ENCODE measurements around the gene TSGA10IP.

Gene TSGA10IP

DNA sequence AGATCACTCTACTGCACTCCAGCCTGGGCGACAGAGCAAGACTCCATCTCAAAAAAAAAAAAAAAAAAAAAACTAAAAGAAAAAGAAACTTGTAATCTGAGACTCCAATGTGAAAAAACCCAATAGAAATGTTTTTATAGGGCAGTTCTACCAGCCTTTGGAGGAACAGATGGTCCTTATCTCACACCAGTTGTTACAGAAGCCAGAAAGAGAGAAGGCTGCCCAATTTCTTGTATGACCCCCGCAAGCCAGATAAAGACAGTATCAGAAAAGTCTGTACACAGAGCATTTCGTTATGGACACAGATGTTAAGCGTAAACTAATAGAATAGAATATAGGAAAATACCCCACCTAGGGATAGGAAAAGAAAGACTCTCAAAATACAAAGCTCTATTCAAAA, 11.3 kb upstream of the TSGA10IP start:
- no peak overlapping the region for H3K56ac ChIP-seq (ENCODE audit: low read length)
- DNase-seq: no peak
- H4K5ac ChIP-seq (ENCODE audit: low read length): no peak overlapping the region
- no peak overlapping the region for H2BK15ac ChIP-seq (replicated peaks; ENCODE audit: low read depth)
- no peaks in the 10 kb centered on the region for H3K79me2 ChIP-seq (ENCODE audit: control insufficient read depth, insufficient read depth, low read length)
- H3K27me3 ChIP-seq (ENCODE audit: insufficient read depth, low read length, poor library complexity): no peaks in the 10 kb centered on the region
- no peaks in the 10 kb centered on the region for H3K79me1 ChIP-seq (ENCODE audit: low read length)
- no peak overlapping the region for H3K27ac ChIP-seq (ENCODE audit: low read depth, low read length)
- WGBS (ENCODE audit: extremely low coverage, insufficient coverage, low lambda C conversion rate): no CpG with 5 or more reads among the region's 4 CpGs
- no peak overlapping the region for H3K9ac ChIP-seq (ENCODE audit: low read length)
- no peaks in the 10 kb centered on the region for H3K36me3 ChIP-seq (ENCODE audit: control insufficient read depth, insufficient read depth, low read length)
- no peak overlapping the region for H3K4me2 ChIP-seq (ENCODE audit: low read length)
- H2BK120ac ChIP-seq (ENCODE audit: low read depth, low read length): no peak overlapping the region
- H3K23ac ChIP-seq (ENCODE audit: low read length): no peak overlapping the region
- H3K4me1 ChIP-seq (ENCODE audit: control insufficient read depth, low read depth, low read length): no peaks in the 10 kb centered on the region
- no peak overlapping the region for H3K4me3 ChIP-seq (ENCODE audit: low read length)
- no peak overlapping the region for H3K18ac ChIP-seq (ENCODE audit: low read length)
- H2AK5ac ChIP-seq (ENCODE audit: low read length): no peak overlapping the region
- H2BK5ac ChIP-seq (ENCODE audit: low read length): no peak overlapping the region
- no peak overlapping the region for H3K4ac ChIP-seq (ENCODE audit: low read depth, low read length)
- H4K8ac ChIP-seq (ENCODE audit: low read depth, low read length): no peak overlapping the region

DNA sequence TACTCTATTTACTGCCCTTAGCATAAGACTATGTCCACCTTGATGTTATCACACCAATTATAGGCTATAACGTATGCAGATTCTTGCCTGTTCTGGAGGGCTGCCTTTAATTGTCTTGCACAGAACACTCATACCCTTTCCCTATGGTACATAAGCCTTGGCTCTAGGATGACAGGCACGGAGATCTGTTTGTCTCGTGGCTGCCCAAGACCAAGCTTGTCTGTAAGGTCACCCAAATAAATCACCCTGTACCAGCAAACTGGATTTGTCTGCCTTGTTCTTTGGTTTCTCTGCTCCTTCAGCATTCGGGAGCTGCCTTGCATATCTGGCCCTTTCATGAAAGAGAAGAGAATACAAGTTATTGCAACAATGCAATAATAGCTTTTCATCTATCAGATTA, 7.5 kb upstream of the TSGA10IP start:
- Histone ChIP-seq H3K79me1 (ENCODE audit: low read length) (no peaks in the 10 kb centered on the region), H3K4me3 (ENCODE audit: low read length) (no peak overlapping the region), H4K8ac (ENCODE audit: low read depth, low read length) (no peak overlapping the region), H3K18ac (ENCODE audit: low read length) (no peak overlapping the region), H3K27me3 (ENCODE audit: insufficient read depth, low read length, poor library complexity) (no peaks in the 10 kb centered on the region), H4K5ac (ENCODE audit: low read length) (no peak overlapping the region), H3K4me1 (ENCODE audit: control insufficient read depth, low read depth, low read length) (no peaks in the 10 kb centered on the region), H2AK5ac (ENCODE audit: low read length) (no peak overlapping the region), H3K23ac (ENCODE audit: low read length) (no peak overlapping the region), H3K79me2 (ENCODE audit: control insufficient read depth, insufficient read depth, low read length) (no peaks in the 10 kb centered on the region), H3K4ac (ENCODE audit: low read depth, low read length) (no peak overlapping the region), H2BK5ac (ENCODE audit: low read length) (no peak overlapping the region), H3K56ac (ENCODE audit: low read length) (no peak overlapping the region), H3K36me3 (ENCODE audit: control insufficient read depth, insufficient read depth, low read length) (no peaks in the 10 kb centered on the region), H3K4me2 (ENCODE audit: low read length) (no peak overlapping the region), H3K9ac (ENCODE audit: low read length) (no peak overlapping the region), H2BK15ac (replicated peaks; ENCODE audit: low read depth) (no peak overlapping the region), H3K27ac (ENCODE audit: low read depth, low read length) (no peak overlapping the region), H2BK120ac (ENCODE audit: low read depth, low read length) (no peak overlapping the region)
- no peak for DNase-seq
- no CpG with 5 or more reads among the region's 4 CpGs for WGBS (ENCODE audit: extremely low coverage, insufficient coverage, low lambda C conversion rate)

DNA sequence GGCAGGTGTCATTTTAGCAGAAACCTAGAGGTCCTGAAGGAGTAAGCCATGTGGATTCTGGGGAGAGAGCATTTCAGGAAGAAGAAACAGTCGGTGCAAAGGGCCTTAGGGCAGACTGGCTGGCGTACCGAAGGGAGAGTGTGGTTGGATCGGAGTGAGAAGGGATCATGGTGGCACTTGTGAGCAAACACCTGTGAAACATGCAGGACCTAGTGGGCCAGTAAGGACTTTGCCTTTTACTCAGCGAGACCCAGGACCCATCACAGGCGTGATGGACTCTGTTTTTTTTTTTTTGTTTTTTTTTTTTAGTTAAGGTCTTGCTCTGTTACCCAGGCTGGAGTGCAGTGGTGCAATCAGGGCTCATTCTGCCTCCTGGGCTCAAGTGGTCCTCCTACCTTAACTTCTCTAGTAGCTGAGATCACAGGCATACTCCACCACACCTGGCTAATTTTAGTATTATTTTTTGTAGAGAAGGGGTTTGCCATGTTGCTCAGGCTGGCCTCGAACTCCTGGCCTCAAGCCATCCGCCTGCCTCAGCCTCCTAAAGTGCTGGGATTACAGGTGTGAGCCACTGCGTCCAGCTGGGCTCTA, 3.5 kb upstream of the TSGA10IP start:
- Histone ChIP-seq H4K8ac (ENCODE audit: low read depth, low read length) (no peak overlapping the region), H3K36me3 (ENCODE audit: control insufficient read depth, insufficient read depth, low read length) (no peaks in the 10 kb centered on the region), H3K4me1 (ENCODE audit: control insufficient read depth, low read depth, low read length) (peaks cover 3% of the 10 kb centered on the region), H3K9ac (ENCODE audit: low read length) (no peak overlapping the region), H3K27ac (ENCODE audit: low read depth, low read length) (no peak overlapping the region), H2BK5ac (ENCODE audit: low read length) (no peak overlapping the region), H3K79me1 (ENCODE audit: low read length) (no peaks in the 10 kb centered on the region), H3K23ac (ENCODE audit: low read length) (no peak overlapping the region), H3K4me2 (ENCODE audit: low read length) (no peak overlapping the region), H3K79me2 (ENCODE audit: control insufficient read depth, insufficient read depth, low read length) (no peaks in the 10 kb centered on the region), H4K5ac (ENCODE audit: low read length) (no peak overlapping the region), H2BK15ac (replicated peaks; ENCODE audit: low read depth) (no peak overlapping the region), H3K27me3 (ENCODE audit: insufficient read depth, low read length, poor library complexity) (no peaks in the 10 kb centered on the region), H2AK5ac (ENCODE audit: low read length) (no peak overlapping the region), H3K56ac (ENCODE audit: low read length) (no peak overlapping the region), H3K4ac (ENCODE audit: low read depth, low read length) (no peak overlapping the region), H2BK120ac (ENCODE audit: low read depth, low read length) (no peak overlapping the region), H3K18ac (ENCODE audit: low read length) (no peak overlapping the region), H3K4me3 (ENCODE audit: low read length) (no peak overlapping the region)
- WGBS (ENCODE audit: extremely low coverage, insufficient coverage, low lambda C conversion rate): no CpG with 5 or more reads among the region's 9 CpGs
- no peak for DNase-seq

DNA sequence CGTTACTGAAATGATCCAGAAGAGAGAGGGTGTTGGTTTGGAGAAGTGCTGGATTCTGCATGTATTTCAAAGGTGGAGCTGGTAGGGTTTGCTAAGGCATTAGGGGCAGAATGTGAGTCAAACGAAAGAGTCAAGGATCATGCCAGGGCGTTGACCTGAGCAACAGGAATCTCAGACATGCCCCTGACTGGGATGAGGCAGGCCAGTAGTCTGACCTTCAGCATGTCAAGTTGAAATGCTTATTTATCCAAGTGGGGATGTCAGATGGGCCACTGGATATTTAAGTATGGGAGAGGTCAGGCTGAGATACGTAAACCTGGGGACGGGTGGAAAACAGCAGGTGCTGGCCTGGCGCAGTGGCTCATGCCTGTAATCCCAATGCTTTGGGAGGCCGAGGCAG, 2.7 kb upstream of the TSGA10IP start:
- Histone ChIP-seq H3K4me3 (ENCODE audit: low read length) (no peak overlapping the region), H3K4ac (ENCODE audit: low read depth, low read length) (no peak overlapping the region), H3K27ac (ENCODE audit: low read depth, low read length) (no peak overlapping the region), H3K18ac (ENCODE audit: low read length) (no peak overlapping the region), H3K23ac (ENCODE audit: low read length) (no peak overlapping the region), H3K79me1 (ENCODE audit: low read length) (no peaks in the 10 kb centered on the region), H2BK5ac (ENCODE audit: low read length) (no peak overlapping the region), H3K56ac (ENCODE audit: low read length) (no peak overlapping the region), H3K27me3 (ENCODE audit: insufficient read depth, low read length, poor library complexity) (no peaks in the 10 kb centered on the region), H2BK15ac (replicated peaks; ENCODE audit: low read depth) (no peak overlapping the region), H2BK120ac (ENCODE audit: low read depth, low read length) (no peak overlapping the region), H2AK5ac (ENCODE audit: low read length) (no peak overlapping the region), H3K9ac (ENCODE audit: low read length) (no peak overlapping the region), H3K79me2 (ENCODE audit: control insufficient read depth, insufficient read depth, low read length) (no peaks in the 10 kb centered on the region), H4K8ac (ENCODE audit: low read depth, low read length) (no peak overlapping the region), H3K4me1 (ENCODE audit: control insufficient read depth, low read depth, low read length) (peaks cover 3% of the 10 kb centered on the region), H4K5ac (ENCODE audit: low read length) (no peak overlapping the region), H3K36me3 (ENCODE audit: control insufficient read depth, insufficient read depth, low read length) (no peaks in the 10 kb centered on the region), H3K4me2 (ENCODE audit: low read length) (no peak overlapping the region)
- WGBS (ENCODE audit: extremely low coverage, insufficient coverage, low lambda C conversion rate): no CpG with 5 or more reads among the region's 7 CpGs
- DNase-seq: no peak

DNA sequence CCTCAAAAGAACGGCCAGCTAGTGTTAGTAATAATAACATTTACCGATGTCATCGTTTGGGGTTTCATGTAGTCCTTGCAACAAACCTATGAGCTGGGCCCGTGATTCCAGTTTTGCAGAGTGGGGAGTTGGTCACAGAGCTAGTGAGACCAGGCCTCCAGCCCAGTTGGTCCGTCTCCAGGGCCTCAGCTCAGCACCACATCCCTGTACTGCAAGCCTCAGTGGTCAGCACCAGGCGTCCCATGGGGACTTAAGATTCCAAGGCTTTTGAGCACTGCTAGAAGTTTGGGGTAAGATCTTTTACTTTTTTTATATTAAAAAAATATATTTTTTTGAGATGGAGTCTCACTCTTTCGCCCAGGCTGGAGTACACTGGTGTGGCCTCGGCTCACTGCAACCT, 1.1 kb upstream of the TSGA10IP start:
- Histone ChIP-seq H3K79me2 (ENCODE audit: control insufficient read depth, insufficient read depth, low read length) (no peaks in the 10 kb centered on the region), H2BK120ac (ENCODE audit: low read depth, low read length) (no peak overlapping the region), H3K79me1 (ENCODE audit: low read length) (no peaks in the 10 kb centered on the region), H2AK5ac (ENCODE audit: low read length) (no peak overlapping the region), H3K4me2 (ENCODE audit: low read length) (no peak overlapping the region), H3K4me1 (ENCODE audit: control insufficient read depth, low read depth, low read length) (peaks cover 3% of the 10 kb centered on the region), H2BK15ac (replicated peaks; ENCODE audit: low read depth) (no peak overlapping the region), H3K36me3 (ENCODE audit: control insufficient read depth, insufficient read depth, low read length) (no peaks in the 10 kb centered on the region), H3K27me3 (ENCODE audit: insufficient read depth, low read length, poor library complexity) (no peaks in the 10 kb centered on the region), H3K4ac (ENCODE audit: low read depth, low read length) (no peak overlapping the region), H4K8ac (ENCODE audit: low read depth, low read length) (no peak overlapping the region), H3K27ac (ENCODE audit: low read depth, low read length) (no peak overlapping the region), H2BK5ac (ENCODE audit: low read length) (no peak overlapping the region), H3K23ac (ENCODE audit: low read length) (no peak overlapping the region), H4K5ac (ENCODE audit: low read length) (no peak overlapping the region), H3K18ac (ENCODE audit: low read length) (no peak overlapping the region), H3K56ac (ENCODE audit: low read length) (no peak overlapping the region), H3K4me3 (ENCODE audit: low read length) (no peak overlapping the region), H3K9ac (ENCODE audit: low read length) (no peak overlapping the region)
- no peak for DNase-seq
- WGBS (ENCODE audit: extremely low coverage, insufficient coverage, low lambda C conversion rate): no CpG with 5 or more reads among the region's 8 CpGs

DNA sequence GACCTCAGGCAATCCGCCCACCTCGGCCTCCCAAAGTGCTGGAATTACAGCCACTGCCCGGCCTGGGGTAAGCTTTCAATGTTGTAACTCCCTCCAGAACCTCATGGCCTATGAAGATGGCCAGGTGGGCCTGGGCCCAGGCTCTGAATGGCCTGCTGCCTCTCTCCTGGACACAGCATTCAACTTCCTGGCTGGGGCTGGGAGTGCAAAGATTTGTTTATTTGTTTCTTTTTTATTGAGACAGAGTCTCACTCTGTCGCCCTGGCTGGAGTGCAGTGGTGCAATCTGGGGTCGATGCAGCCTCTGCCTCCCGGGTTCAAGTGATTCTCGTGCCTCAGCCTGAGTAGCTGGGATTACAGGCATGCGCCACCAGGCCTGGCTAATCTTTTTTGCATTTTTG, 513 bp upstream of the TSGA10IP start:
- no peak overlapping the region for H3K4me3 ChIP-seq (ENCODE audit: low read length)

More for the DNA sequence above, 513 bp upstream of the TSGA10IP start:
- H3K36me3 ChIP-seq (ENCODE audit: control insufficient read depth, insufficient read depth, low read length): no peaks in the 10 kb centered on the region
- WGBS (ENCODE audit: extremely low coverage, insufficient coverage, low lambda C conversion rate): no CpG with 5 or more reads among the region's 8 CpGs
- H3K27ac ChIP-seq (ENCODE audit: low read depth, low read length): no peak overlapping the region
- H3K56ac ChIP-seq (ENCODE audit: low read length): no peak overlapping the region
- no peak overlapping the region for H2BK5ac ChIP-seq (ENCODE audit: low read length)
- no peak overlapping the region for H4K5ac ChIP-seq (ENCODE audit: low read length)
- H2BK15ac ChIP-seq (replicated peaks; ENCODE audit: low read depth): no peak overlapping the region
- no peak overlapping the region for H3K4ac ChIP-seq (ENCODE audit: low read depth, low read length)
- H3K79me1 ChIP-seq (ENCODE audit: low read length): no peaks in the 10 kb centered on the region
- no peak overlapping the region for H3K18ac ChIP-seq (ENCODE audit: low read length)
- H3K9ac ChIP-seq (ENCODE audit: low read length): no peak overlapping the region
- no peak for DNase-seq
- H2BK120ac ChIP-seq (ENCODE audit: low read depth, low read length): no peak overlapping the region
- H4K8ac ChIP-seq (ENCODE audit: low read depth, low read length): no peak overlapping the region
- no peaks in the 10 kb centered on the region for H3K27me3 ChIP-seq (ENCODE audit: insufficient read depth, low read length, poor library complexity)
- H3K4me2 ChIP-seq (ENCODE audit: low read length): no peak overlapping the region
- no peak overlapping the region for H2AK5ac ChIP-seq (ENCODE audit: low read length)
- H3K23ac ChIP-seq (ENCODE audit: low read length): no peak overlapping the region
- no peaks in the 10 kb centered on the region for H3K79me2 ChIP-seq (ENCODE audit: control insufficient read depth, insufficient read depth, low read length)
- peaks cover 3% of the 10 kb centered on the region for H3K4me1 ChIP-seq (ENCODE audit: control insufficient read depth, low read depth, low read length)
